ENCODE data around the gene TMEM14A. TPM values are rescaled to one million over a fixed set of nuclear protein-coding genes. Genes with fewer than 3 reads are reported as not detected.

TMEM14A gene
- total and polyA plus RNA-seq, 2 of the 8 experiments (the other 6 are each of a cell fraction or from before 2014, with no cell fraction given), result 11.1 to 11.2 TPM

DNA sequence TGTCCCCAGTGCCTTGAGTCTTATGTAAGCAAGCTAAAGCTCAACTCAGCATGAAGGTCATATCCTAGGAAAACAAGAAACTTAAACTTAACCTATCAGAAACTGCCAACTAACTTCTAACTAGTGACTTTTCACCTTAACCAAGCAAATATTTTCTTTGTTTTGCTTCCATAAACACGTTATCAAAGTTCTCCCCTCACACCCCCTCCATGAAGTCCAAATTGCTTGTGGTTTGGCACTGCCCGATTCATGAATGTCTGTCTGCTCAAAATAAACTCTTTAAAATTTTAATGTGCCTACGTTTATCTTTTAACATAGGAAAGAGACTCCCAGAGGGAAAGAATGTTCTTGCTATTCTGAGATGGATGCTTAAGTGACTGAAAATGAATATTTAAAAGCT lies 57.5 kb downstream of the TMEM14A start:
- no peak overlapping the region for H3K9ac ChIP-seq (replicated peaks in 1 of 4; ENCODE audit: extremely low read depth in 1 of 4, low read depth in 3 of 4, low read length in 3 of 4)
- no peak overlapping the region for H3K4me3 ChIP-seq (ENCODE audit: extremely low read depth in 1 of 4, insufficient read depth in 2 of 4, low read depth in 3 of 4, low read length in 4 of 4)
- H3K4me2 ChIP-seq (ENCODE audit: insufficient read depth in 1 of 2, low read depth in 2 of 2, low read length in 2 of 2), result no peak overlapping the region
- no peaks in the 10 kb centered on the region for H3K27me3 ChIP-seq (replicated peaks in 1 of 4; ENCODE audit: control insufficient read depth in 3 of 4, extremely low read depth in 1 of 4, insufficient read depth in 3 of 4, low read length in 3 of 4)
- H4K8ac ChIP-seq (ENCODE audit: extremely low read depth, insufficient read depth, low read length), result no peak overlapping the region
- H4K20me1 ChIP-seq (replicated peaks in 1 of 2; ENCODE audit: control insufficient read depth in 1 of 2, insufficient read depth in 2 of 2, low read length in 2 of 2), result no peaks in the 10 kb centered on the region
- no peaks in the 10 kb centered on the region for H3K23me2 ChIP-seq (ENCODE audit: low read depth, low read length)
- peaks cover 0 to 2% (median 1%) of the 10 kb centered on the region in 4 experiments; a peak in 2 of 7 replicates for H3K4me1 ChIP-seq (replicated peaks in 1 of 4; ENCODE audit: control insufficient read depth in 3 of 4, insufficient read depth in 4 of 4, low read length in 3 of 4)
- CTCF ChIA-PET (ENCODE audit: partially characterized antibody), result interaction anchor here (0.5 to 1.7 kb wide), 3 partner anchors 17 to 193 kb away, joined by 3 to 5 read pairs (median 3); partner anchors contain the start of gene GSTA2
- H3K9me3 ChIP-seq (ENCODE audit: insufficient read depth in 2 of 2, low read depth in 1 of 2, low read length in 1 of 2), result no peaks in the 10 kb centered on the region
- H3K56ac ChIP-seq (replicated peaks; ENCODE audit: insufficient read length, low read depth, low read length), result no peak overlapping the region
- no peaks in the 10 kb centered on the region for H3K36me3 ChIP-seq (ENCODE audit: control insufficient read depth in 2 of 4, insufficient read depth in 4 of 4, low read length in 3 of 4)
- no peak overlapping the region for H2BK120ac ChIP-seq (replicated peaks; ENCODE audit: low read depth, low read length)
- no peak overlapping the region for H3K4ac ChIP-seq (replicated peaks; ENCODE audit: insufficient read length, low read depth, low read length)
- no peaks in the 10 kb centered on the region for H3K79me2 ChIP-seq (ENCODE audit: control insufficient read depth in 1 of 2, insufficient read depth in 2 of 2, low read length in 2 of 2)
- no peak overlapping the region for H3K18ac ChIP-seq (ENCODE audit: extremely low read depth, low read length)
- no peak overlapping the region for H4K91ac ChIP-seq (replicated peaks; ENCODE audit: insufficient read length, low read length)
- H2BK5ac ChIP-seq (ENCODE audit: low read depth, low read length), result no peak overlapping the region
- no peak for DNase-seq (ENCODE audit: low read depth in 1 of 2, low spot score in 2 of 2)
- no peak overlapping the region for H3K27ac ChIP-seq (ENCODE audit: low read depth, low read length)
- no peak overlapping the region for H3K23ac ChIP-seq (ENCODE audit: insufficient read length)
- no peak overlapping the region for H2BK15ac ChIP-seq (ENCODE audit: low read length)
- H2BK20ac ChIP-seq (ENCODE audit: low read length), result no peak overlapping the region
- H4K5ac ChIP-seq (ENCODE audit: insufficient read length, low read depth, low read length), result no peak overlapping the region
- FAIRE-seq, result no peak
- no peak overlapping the region for H2BK12ac ChIP-seq (ENCODE audit: low read depth, low read length)
- H3K79me1 ChIP-seq (ENCODE audit: low read depth, low read length), result no peaks in the 10 kb centered on the region
- H3K14ac ChIP-seq (ENCODE audit: insufficient read length), result no peak overlapping the region
- WGBS, 2 experiments (ENCODE audit: extremely low coverage in 1 of 2, insufficient coverage in 1 of 2, insufficient read length in 1 of 2, insufficient replicate concordance in 2 of 2, low coverage in 1 of 2, low lambda C conversion rate in 2 of 2, missing lambda C conversion rate in 1 of 2), result 88% methylated on average over 3 of the region's 3 CpGs; no CpG with 5 or more reads in 1 of the 2 experiments
- POLR2A ChIA-PET (ENCODE audit: partially characterized antibody), result no interaction called here
- H2AFZ ChIP-seq (ENCODE audit: low read length), result no peak overlapping the region
- no peak overlapping the region for H2AK5ac ChIP-seq (ENCODE audit: low read depth, low read length)
- TF ChIP-seq BCL11A (IDR thresholded peaks at IDR 0.05; ENCODE audit: low read depth in 2 of 2, low read length in 2 of 2) (no peak), KDM1A (IDR thresholded peaks at IDR 0.05; ENCODE audit: borderline replicate concordance, low read length) (no peak), RNF2 (IDR thresholded peaks at IDR 0.05; ENCODE audit: borderline replicate concordance, low read depth, low read length, missing control alignments, poor library complexity, severe bottlenecking) (no peak)
